ENCODE measurements around the gene DAZAP1. TPM values are rescaled to one million over a fixed set of nuclear protein-coding genes. Genes with fewer than 3 reads are reported as not detected.

Gene DAZAP1
- polyA plus RNA-seq, 1 of the 3 experiments (the other 2 are of a cell fraction), result 54.3 TPM

GRCh38 chr19:1483131-1483978, 76.0 kb downstream of the DAZAP1 start:
- no peaks in the 10 kb centered on the region for H4K20me1 ChIP-seq (ENCODE audit: insufficient read depth)
- H3K4me3 ChIP-seq (ENCODE audit: low read depth in 2 of 2, low read length in 1 of 2), result no peak overlapping the region
- 96% methylated on average over 34 of the region's 77 CpGs for WGBS (ENCODE audit: low lambda C conversion rate)
- peaks cover 7% of the 10 kb centered on the region for H3K79me2 ChIP-seq (ENCODE audit: insufficient read depth)
- H3K9me3 ChIP-seq, result no peaks in the 10 kb centered on the region
- peak; percentile 37 for DNase-seq
- H2AFZ ChIP-seq (ENCODE audit: low read depth), result no peak overlapping the region
- ChIA-PET POLR2A (no interaction called here), CTCF (no interaction called here)
- peaks cover 4% of the 10 kb centered on the region for H3F3A ChIP-seq (replicated peaks; ENCODE audit: insufficient read depth)
- H3K4me1 ChIP-seq (ENCODE audit: control insufficient read depth in 1 of 2, insufficient read depth in 2 of 2, low read depth in 1 of 2, low read length in 1 of 2), result no peaks in the 10 kb centered on the region
- no peaks in the 10 kb centered on the region for H3K9me2 ChIP-seq
- no peak overlapping the region for H3K4me2 ChIP-seq
- H3K9ac ChIP-seq, result no peak overlapping the region
- TF ChIP-seq GATA2 (CRISPR knock-in tag; IDR thresholded peaks at IDR 0.05), result no peak
- no peak for TF ChIP-seq JUND (IDR thresholded peaks at IDR 0.05)
- TF ChIP-seq EZH2phosphoT487 (IDR thresholded peaks at IDR 0.05; ENCODE audit: borderline replicate concordance, low read depth), result no peak
- TF ChIP-seq CHD2 (IDR thresholded peaks at IDR 0.05; ENCODE audit: low read length, partially characterized antibody), result no peak
- no peak for TF ChIP-seq RXRA (IDR thresholded peaks at IDR 0.05; ENCODE audit: borderline replicate concordance, low read depth)
- TF ChIP-seq TCF12 (IDR thresholded peaks at IDR 0.05), result no peak
- TF ChIP-seq USF2 (IDR thresholded peaks at IDR 0.05; ENCODE audit: borderline replicate concordance, low read depth, low read length), result no peak
- TF ChIP-seq SIN3A (IDR thresholded peaks at IDR 0.05; ENCODE audit: borderline replicate concordance, low read depth, low read length), result no peak
- no peak for TF ChIP-seq PBX3 (IDR thresholded peaks at IDR 0.05)
- no peak for TF ChIP-seq EP300 (IDR thresholded peaks at IDR 0.05; ENCODE audit: borderline replicate concordance in 1 of 2, low read depth in 1 of 2, low read length in 1 of 2)
- TF ChIP-seq, protein P1, sequence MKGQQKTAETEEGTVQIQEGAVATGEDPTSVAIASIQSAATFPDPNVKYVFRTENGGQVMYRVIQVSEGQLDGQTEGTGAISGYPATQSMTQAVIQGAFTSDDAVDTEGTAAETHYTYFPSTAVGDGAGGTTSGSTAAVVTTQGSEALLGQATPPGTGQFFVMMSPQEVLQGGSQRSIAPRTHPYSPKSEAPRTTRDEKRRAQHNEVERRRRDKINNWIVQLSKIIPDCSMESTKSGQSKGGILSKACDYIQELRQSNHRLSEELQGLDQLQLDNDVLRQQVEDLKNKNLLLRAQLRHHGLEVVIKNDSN (IDR thresholded peaks at IDR 0.05; ENCODE audit: borderline replicate concordance, low read depth), result no peak
- no peak for TF ChIP-seq SMC3 (IDR thresholded peaks at IDR 0.05; ENCODE audit: low read depth, low read length)
- TF ChIP-seq MXI1 (IDR thresholded peaks at IDR 0.05; ENCODE audit: low read depth, low read length), result no peak
- TF ChIP-seq NFIC (IDR thresholded peaks at IDR 0.05; ENCODE audit: borderline replicate concordance), result no peak
- no peak for TF ChIP-seq POLR2AphosphoS5 (IDR thresholded peaks at IDR 0.05; ENCODE audit: low read depth, low read length)
- TF ChIP-seq, protein P2, sequence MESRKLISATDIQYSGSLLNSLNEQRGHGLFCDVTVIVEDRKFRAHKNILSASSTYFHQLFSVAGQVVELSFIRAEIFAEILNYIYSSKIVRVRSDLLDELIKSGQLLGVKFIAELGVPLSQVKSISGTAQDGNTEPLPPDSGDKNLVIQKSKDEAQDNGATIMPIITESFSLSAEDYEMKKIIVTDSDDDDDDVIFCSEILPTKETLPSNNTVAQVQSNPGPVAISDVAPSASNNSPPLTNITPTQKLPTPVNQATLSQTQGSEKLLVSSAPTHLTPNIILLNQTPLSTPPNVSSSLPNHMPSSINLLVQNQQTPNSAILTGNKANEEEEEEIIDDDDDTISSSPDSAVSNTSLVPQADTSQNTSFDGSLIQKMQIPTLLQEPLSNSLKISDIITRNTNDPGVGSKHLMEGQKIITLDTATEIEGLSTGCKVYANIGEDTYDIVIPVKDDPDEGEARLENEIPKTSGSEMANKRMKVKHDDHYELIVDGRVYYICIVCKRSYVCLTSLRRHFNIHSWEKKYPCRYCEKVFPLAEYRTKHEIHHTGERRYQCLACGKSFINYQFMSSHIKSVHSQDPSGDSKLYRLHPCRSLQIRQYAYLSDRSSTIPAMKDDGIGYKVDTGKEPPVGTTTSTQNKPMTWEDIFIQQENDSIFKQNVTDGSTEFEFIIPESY (IDR thresholded peaks at IDR 0.05; ENCODE audit: borderline replicate concordance, low read depth), result no peak
- TF ChIP-seq MEF2A (IDR thresholded peaks at IDR 0.05; ENCODE audit: borderline replicate concordance, low read depth), result no peak
- no peak for TF ChIP-seq ELF1 (IDR thresholded peaks at IDR 0.05)
- no peak for TF ChIP-seq FOXM1 (IDR thresholded peaks at IDR 0.05; ENCODE audit: low read depth)
- no peak for TF ChIP-seq YY1 (IDR thresholded peaks at IDR 0.05; ENCODE audit: low read depth)
- H3K27me3 ChIP-seq (ENCODE audit: insufficient read depth), result no peaks in the 10 kb centered on the region
- H3K27ac ChIP-seq (ENCODE audit: low read depth in 2 of 2, low read length in 1 of 2), result no peak overlapping the region
- no peaks in the 10 kb centered on the region for H3K36me3 ChIP-seq (replicated peaks in 1 of 2; ENCODE audit: control insufficient read depth in 1 of 2, insufficient read depth in 2 of 2, low read length in 1 of 2)

Data from SK-N-SH (cell line).